T-helper 2 cell treated with Interferon-gamma antibody and Interleukin-4, amounts not matched to agents 5 μg/mL and 100 μg/mL, for 36 hours (primary cell): ENCODE measurements around the gene CYTH3.
"Not testable (repeated sequence)": the region's sequence is repeated elsewhere in the genome, so short reads cannot be mapped to it uniquely, and the experiment has no call there.

Experiments used
- DNase-seq: peaks from one replicate; pipeline ENCODE4 v3.0.0; 2021; ENCODE audit warnings: low spot score
- H3K27ac Mint-ChIP-seq: one replicate; pipeline ENCODE4 v1.8.0; 2021; ENCODE audit warnings: mild to moderate bottlenecking, mixed read lengths
- H3K27me3 Mint-ChIP-seq: one replicate; pipeline ENCODE4 v1.8.0; 2021; ENCODE audit warnings: low read depth, mixed read lengths
- H3K36me3 Mint-ChIP-seq: one replicate; pipeline ENCODE4 v1.8.0; 2021; ENCODE audit warnings: low read depth, mixed read lengths
- H3K4me1 Mint-ChIP-seq: one replicate; pipeline ENCODE4 v1.8.0; 2021; ENCODE audit warnings: low read depth, mixed read lengths
- H3K4me3 Mint-ChIP-seq: one replicate; pipeline ENCODE4 v1.8.0; 2022; ENCODE audit warnings: mild to moderate bottlenecking, moderate library complexity, mixed read lengths
- H3K9me3 Mint-ChIP-seq: one replicate; pipeline ENCODE4 v1.8.0; 2021; ENCODE audit warnings: mixed read lengths

Gene CYTH3, protein sequence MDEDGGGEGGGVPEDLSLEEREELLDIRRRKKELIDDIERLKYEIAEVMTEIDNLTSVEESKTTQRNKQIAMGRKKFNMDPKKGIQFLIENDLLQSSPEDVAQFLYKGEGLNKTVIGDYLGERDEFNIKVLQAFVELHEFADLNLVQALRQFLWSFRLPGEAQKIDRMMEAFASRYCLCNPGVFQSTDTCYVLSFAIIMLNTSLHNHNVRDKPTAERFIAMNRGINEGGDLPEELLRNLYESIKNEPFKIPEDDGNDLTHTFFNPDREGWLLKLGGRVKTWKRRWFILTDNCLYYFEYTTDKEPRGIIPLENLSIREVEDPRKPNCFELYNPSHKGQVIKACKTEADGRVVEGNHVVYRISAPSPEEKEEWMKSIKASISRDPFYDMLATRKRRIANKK

GRCh38 chr7:6272481-6273323 lies at the start of gene CYTH3:
Gene CYTH3, minus strand, starts transcription at chr7:6272624. Its CDS starts 117 bp downstream, at chr7:6272507.
- H3K4me1 Mint-ChIP-seq: peaks cover 18% of the 10 kb centered on the region
- peak within 1 kb of the TSS; percentile 83 for H3K4me3 Mint-ChIP-seq
- no peaks in the 10 kb centered on the region for H3K9me3 Mint-ChIP-seq
- H3K27ac Mint-ChIP-seq: no peak within 1 kb of the TSS
- no peaks in the 10 kb centered on the region for H3K36me3 Mint-ChIP-seq
- H3K27me3 Mint-ChIP-seq: peaks cover 62% of the 10 kb centered on the region
- peak; percentile 79 for DNase-seq

GRCh38 chr7:6320791-6321190 lies 48.4 kb upstream of the CYTH3 start:
- Mint-ChIP-seq H3K27ac (no peak overlapping the region), H3K36me3 (no peaks in the 10 kb centered on the region), H3K4me1 (peaks cover 4% of the 10 kb centered on the region), H3K27me3 (no peaks in the 10 kb centered on the region), H3K4me3 (no peak overlapping the region), H3K9me3 (no peaks in the 10 kb centered on the region)
- DNase-seq: no peak

DNA sequence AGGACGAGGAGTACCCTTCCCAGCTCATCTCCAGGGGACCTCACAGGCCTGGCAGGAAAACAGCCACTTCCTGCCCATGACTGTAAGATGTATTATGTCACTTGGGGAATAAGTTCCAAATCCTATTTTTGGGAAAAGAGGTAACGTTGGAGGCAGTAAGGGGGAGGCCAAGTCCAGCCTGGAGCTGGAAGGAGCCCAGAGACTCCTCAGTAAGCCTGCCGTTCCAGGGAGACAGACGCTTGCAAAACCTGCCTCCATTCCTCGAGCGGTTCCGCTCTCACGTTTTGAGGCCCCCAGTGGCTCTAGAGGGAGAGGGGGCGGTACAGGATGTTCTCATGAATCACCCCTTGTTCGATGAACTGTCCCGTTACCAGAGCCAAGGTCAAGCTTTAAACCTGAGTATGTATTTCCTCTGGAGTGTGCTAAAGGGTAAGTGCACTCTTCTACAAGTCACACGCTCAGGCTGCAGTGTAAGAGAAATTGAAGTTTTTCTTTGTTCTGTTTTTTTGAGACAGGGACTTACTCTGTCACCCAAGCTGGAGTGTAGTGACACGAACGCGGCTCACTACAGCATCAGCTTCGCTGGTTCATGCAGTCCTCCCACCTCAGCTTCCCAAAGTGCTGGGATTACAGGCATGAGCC lies 45.5 kb upstream of the CYTH3 start:
- no peak overlapping the region for H3K4me3 Mint-ChIP-seq
- H3K4me1 Mint-ChIP-seq: peaks cover under 1% of the 10 kb centered on the region
- no peaks in the 10 kb centered on the region for H3K27me3 Mint-ChIP-seq
- H3K36me3 Mint-ChIP-seq: no peaks in the 10 kb centered on the region
- no peak for DNase-seq
- no peaks in the 10 kb centered on the region for H3K9me3 Mint-ChIP-seq
- no peak overlapping the region for H3K27ac Mint-ChIP-seq

DNA sequence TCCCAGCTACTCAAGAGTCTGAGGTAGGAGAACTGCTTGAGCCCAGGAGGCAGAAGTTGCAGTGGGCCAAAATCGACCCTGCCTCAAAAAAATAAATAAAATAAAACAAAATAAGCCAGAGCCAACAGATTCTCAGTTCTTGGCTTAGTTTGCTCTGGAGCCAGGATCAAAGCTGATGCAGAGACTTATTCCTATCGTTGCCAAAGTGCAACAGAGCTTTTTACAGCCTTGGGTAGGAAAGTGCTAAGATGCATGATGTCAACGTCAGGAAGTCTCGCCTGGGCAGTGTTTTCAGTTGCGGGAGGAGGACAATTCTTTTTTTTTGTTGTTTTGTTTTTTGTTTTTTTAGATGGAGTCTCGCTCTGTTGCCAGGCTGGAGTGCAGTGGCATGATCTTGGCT lies 43.8 kb upstream of the CYTH3 start:
- Mint-ChIP-seq H3K27me3 (no peaks in the 10 kb centered on the region), H3K4me1 (no peaks in the 10 kb centered on the region), H3K27ac (no peak overlapping the region), H3K9me3 (no peaks in the 10 kb centered on the region), H3K4me3 (no peak overlapping the region), H3K36me3 (no peaks in the 10 kb centered on the region)
- DNase-seq: no peak

GRCh38 chr7:6315746-6316145 lies 43.3 kb upstream of the CYTH3 start:
- no peaks in the 10 kb centered on the region for H3K27me3 Mint-ChIP-seq

GRCh38 chr7:6310271-6310993 lies 38.0 kb upstream of the CYTH3 start:
- Mint-ChIP-seq H3K27ac (no peak overlapping the region), H3K36me3 (no peaks in the 10 kb centered on the region), H3K4me3 (no peak overlapping the region), H3K9me3 (no peaks in the 10 kb centered on the region), H3K27me3 (no peaks in the 10 kb centered on the region), H3K4me1 (no peaks in the 10 kb centered on the region)
- DNase-seq: no peak

More at GRCh38 chr7:6315746-6316145, 43.3 kb upstream of the CYTH3 start:
- Mint-ChIP-seq H3K36me3 (no peaks in the 10 kb centered on the region), H3K27ac (no peak overlapping the region), H3K4me3 (no peak overlapping the region), H3K4me1 (no peaks in the 10 kb centered on the region), H3K9me3 (no peaks in the 10 kb centered on the region)
- no peak for DNase-seq

DNA sequence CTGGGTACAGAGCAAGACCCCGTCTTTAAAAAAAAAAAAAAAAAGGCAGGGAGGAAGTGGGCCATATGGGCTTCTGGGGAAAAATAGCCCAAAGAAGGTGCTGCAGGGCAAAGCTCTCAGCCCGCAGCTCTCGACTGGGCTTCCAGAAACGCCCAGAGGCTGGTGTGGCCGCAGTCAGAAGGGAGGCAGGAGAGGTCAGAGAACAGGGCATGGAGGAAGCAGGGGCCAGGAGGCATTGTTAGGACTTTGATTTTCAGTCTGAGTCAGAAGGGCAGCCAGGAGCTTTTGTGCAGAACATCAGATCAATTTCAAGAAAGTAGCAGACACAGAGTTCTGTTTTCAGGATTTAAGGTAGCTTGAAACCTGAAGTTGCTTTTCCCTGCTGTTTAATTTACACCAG lies 35.3 kb upstream of the CYTH3 start:
- no peaks in the 10 kb centered on the region for H3K9me3 Mint-ChIP-seq

GRCh38 chr7:6306471-6306870 lies 34.0 kb upstream of the CYTH3 start:
- Mint-ChIP-seq H3K4me3 (no peak overlapping the region), H3K27ac (no peak overlapping the region), H3K4me1 (no peaks in the 10 kb centered on the region), H3K9me3 (no peaks in the 10 kb centered on the region), H3K36me3 (no peaks in the 10 kb centered on the region), H3K27me3 (no peaks in the 10 kb centered on the region)
- no peak for DNase-seq

More for the DNA sequence above, 35.3 kb upstream of the CYTH3 start:
- Mint-ChIP-seq H3K4me1 (no peaks in the 10 kb centered on the region), H3K27ac (no peak overlapping the region), H3K27me3 (no peaks in the 10 kb centered on the region), H3K4me3 (no peak overlapping the region), H3K36me3 (no peaks in the 10 kb centered on the region)
- no peak for DNase-seq

GRCh38 chr7:6305330-6305729 lies 32.9 kb upstream of the CYTH3 start:
- Mint-ChIP-seq H3K27me3 (no peaks in the 10 kb centered on the region), H3K4me1 (no peaks in the 10 kb centered on the region), H3K27ac (no peak overlapping the region), H3K4me3 (no peak overlapping the region), H3K9me3 (no peaks in the 10 kb centered on the region), H3K36me3 (no peaks in the 10 kb centered on the region)
- DNase-seq: no peak

DNA sequence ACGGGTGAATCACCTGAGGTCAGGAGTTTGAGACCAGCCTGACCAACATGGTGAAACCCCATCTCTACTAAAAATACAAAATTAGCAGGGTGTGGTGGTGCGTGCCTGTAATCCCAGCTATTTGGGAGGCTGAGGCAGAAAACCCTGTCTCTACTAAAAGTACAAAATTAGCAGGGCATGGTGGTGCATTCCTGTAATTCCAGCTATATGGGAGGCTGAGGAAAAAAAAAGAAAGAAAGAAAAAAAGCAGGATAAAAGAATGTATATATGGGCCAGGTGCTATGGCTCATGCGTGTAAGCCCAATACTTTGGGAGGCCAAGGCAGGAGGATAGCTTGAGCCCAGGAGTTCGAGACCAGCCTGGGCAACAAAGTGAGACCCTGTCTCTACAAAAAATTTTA lies 29.0 kb upstream of the CYTH3 start:
- H3K36me3 Mint-ChIP-seq, H3K4me1 Mint-ChIP-seq, H3K9me3 Mint-ChIP-seq, H3K27ac Mint-ChIP-seq, DNase-seq, H3K27me3 Mint-ChIP-seq, H3K4me3 Mint-ChIP-seq: not testable (repeated sequence)

GRCh38 chr7:6299774-6300173 lies 27.4 kb upstream of the CYTH3 start:
- Mint-ChIP-seq H3K27ac (no peak overlapping the region), H3K9me3 (no peaks in the 10 kb centered on the region), H3K27me3 (no peaks in the 10 kb centered on the region)

DNA sequence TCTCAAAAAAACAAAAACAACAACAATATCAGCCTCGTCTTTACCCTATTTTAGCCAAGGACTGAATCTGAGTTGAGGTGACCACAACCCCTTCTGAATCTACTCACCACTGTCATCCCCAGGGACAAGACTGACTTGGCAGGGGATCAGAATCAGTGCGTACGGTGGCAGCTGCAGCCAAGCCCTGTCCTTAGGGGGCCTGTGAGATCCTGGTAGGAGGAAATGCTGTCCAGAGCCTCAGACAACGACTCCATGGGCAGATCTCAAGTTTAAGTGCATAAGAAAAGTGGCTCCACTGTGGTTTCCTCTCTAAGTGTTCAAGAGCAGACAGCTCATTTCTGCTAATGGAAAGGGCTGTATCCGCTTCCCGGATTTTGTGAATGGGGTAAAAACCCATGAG lies 22.4 kb upstream of the CYTH3 start:
- no peaks in the 10 kb centered on the region for H3K27me3 Mint-ChIP-seq
- no peaks in the 10 kb centered on the region for H3K36me3 Mint-ChIP-seq
- H3K4me1 Mint-ChIP-seq: no peaks in the 10 kb centered on the region
- DNase-seq: no peak
- H3K9me3 Mint-ChIP-seq: no peaks in the 10 kb centered on the region
- H3K27ac Mint-ChIP-seq: no peak overlapping the region
- H3K4me3 Mint-ChIP-seq: no peak overlapping the region

More at GRCh38 chr7:6299774-6300173, 27.4 kb upstream of the CYTH3 start:
- no peaks in the 10 kb centered on the region for H3K36me3 Mint-ChIP-seq
- no peaks in the 10 kb centered on the region for H3K4me1 Mint-ChIP-seq
- no peak for DNase-seq
- no peak overlapping the region for H3K4me3 Mint-ChIP-seq

DNA sequence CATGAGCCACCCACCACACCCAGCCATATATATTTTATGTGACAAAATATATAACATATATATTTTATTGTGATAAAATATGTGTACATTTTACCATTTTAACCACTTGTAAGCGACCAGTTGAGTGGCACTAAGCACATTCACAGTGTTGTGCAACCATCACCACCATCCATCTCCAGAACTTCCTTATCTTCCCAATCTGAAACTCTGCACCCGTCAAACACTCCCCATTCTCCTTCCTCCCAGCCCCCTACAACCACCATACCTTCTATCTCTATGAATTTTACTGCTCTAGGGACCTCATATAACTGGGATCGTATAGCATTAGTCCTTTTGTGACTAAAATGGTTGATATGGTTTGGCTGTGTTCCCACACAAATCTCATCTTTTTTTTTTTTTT lies 20.8 kb upstream of the CYTH3 start:
- no peaks in the 10 kb centered on the region for H3K36me3 Mint-ChIP-seq
- DNase-seq: no peak
- no peaks in the 10 kb centered on the region for H3K4me1 Mint-ChIP-seq
- H3K27me3 Mint-ChIP-seq: no peaks in the 10 kb centered on the region
- H3K27ac Mint-ChIP-seq: no peak overlapping the region
- H3K4me3 Mint-ChIP-seq: no peak overlapping the region
- H3K9me3 Mint-ChIP-seq: no peaks in the 10 kb centered on the region
